ENCODE results near the gene PROKR1.

Gene PROKR1

DNA sequence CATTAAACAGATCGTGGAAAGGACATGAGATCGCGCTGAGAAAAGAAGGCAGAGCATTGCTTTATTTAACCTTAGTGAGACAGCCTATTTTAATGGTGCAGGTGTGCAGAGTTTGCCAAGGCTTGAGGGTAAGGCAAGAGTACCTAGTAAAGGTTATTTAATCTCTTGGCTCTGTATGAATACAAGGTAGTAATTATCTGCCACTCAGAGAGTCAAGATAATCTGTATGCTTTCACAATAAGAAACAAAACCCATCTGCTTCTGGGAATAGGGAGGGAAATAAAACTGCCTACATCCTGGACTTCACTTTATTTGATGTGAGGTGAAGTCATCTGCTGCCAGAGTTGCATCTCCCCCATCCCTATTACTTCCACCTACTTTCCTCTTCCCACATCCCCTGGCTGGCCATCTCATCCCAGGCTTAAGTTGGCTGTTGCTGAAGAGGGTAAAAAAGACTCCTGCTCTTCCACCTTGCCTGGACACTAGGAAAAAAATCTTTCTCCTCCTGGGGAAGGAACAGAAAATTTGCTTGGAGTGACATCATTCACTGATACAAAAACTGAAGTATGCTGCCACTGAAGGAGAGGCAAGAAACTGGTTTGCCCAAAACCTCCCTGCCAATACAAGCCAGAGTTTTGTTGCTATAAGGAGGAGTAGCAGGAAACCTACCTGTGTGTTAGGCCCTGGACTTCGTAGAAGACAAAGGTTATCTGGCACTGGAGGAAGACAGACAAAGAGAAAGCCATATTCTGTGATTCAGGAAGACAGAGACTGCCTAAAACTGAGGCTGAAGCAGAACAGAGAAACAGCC is 55.4 kb downstream of the PROKR1 start:
- no peak for DNase-seq (ENCODE audit: low read depth)

DNA sequence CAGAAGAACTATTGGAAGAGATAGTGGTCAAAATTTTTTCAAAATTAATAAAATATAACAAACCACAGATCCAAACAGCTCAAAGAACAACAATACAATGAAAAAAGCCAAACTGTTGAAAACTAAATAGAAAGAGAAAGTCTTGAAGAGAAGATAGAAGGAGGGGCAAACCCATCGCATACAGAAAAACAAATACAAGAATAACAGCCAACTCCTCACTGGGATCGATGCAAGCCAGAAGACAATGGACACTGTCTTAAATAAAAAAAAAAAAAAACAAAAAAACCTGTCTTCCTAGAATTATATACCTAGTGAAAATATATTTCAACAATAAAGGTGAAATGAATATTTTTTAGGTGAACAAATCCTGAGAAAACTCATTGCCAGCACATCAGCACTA is 57.2 kb downstream of the PROKR1 start:
- DNase-seq (ENCODE audit: low read depth): no peak

DNA sequence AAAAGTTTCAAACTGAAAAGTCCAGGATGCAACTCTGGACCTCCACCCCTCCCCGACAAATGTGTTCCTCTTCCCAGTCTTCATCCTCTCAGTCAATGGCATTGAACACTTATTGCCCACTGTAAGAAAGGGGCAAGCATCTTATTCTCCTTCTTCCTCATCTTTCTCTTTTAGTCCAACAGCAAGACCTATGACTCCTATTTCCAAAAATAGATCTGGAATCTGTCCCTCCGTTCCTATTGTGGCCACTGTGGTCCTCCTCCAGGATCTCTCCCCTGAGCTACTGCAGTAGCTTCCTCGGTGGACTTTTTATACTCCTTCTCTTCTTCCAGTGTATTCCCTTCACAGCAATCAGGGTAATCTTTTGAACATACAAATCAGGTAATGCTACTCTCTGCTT is 63.3 kb downstream of the PROKR1 start:
- DNase-seq (ENCODE audit: low read depth): no peak

Measured in fibroblast of gingiva (primary cell).